Neutrophil (primary cell): Measurements from ENCODE around the gene ZNF217.
"Not testable (repeated sequence)": the region's sequence is repeated elsewhere in the genome, so short reads cannot be mapped to it uniquely, and the experiment has no call there.

Experiments used
- H3K27ac ChIP-seq: fragments of 200-600 bp; sonication (generic); 2 replicates; pipeline ENCODE4 v1.5.1; 2016; ENCODE audit warnings: mild to moderate bottlenecking, moderate library complexity
- H3K27me3 ChIP-seq: fragments of 200-600 bp; sonication (generic); 2 replicates; pipeline ENCODE4 v1.6.0; 2016; ENCODE audit warnings: mild to moderate bottlenecking
- H3K36me3 ChIP-seq: fragments of 200-600 bp; sonication (generic); 2 replicates; pipeline ENCODE4 v1.5.1; 2017
- H3K4me1 ChIP-seq, 2 experiments: fragments of 200-600 bp in 1 of 2; sonication (generic) in 1 of 2; 1 replicate in 1 of 2; 2 replicates in 1 of 2; pipeline versions ENCODE4 v1.5.1 to v1.6.1; 2013 to 2016; ENCODE audit warnings: low read depth in 1 of 2, low read length in 1 of 2, mild to moderate bottlenecking in 1 of 2, moderate library complexity in 1 of 2; ENCODE audit not compliant: control insufficient read depth in 1 of 2, insufficient read depth in 1 of 2
- H3K4me3 ChIP-seq, 2 experiments: fragments of 200-600 bp in 1 of 2; sonication (generic) in 1 of 2; 1 replicate in 1 of 2; 2 replicates in 1 of 2; pipeline ENCODE4 v1.5.1; 2013 to 2016; ENCODE audit warnings: low read depth in 1 of 2, low read length in 1 of 2, mild to moderate bottlenecking in 1 of 2, moderate library complexity in 1 of 2
- H3K9me3 ChIP-seq: fragments of 200-600 bp; sonication (generic); 2 replicates; pipeline ENCODE4 v1.5.1; 2016
- CTCF ChIP-seq: fragments of 200-600 bp; sonication (generic); IDR thresholded peaks from 2 replicates; pipeline ENCODE4 v1.5.1; 2016; ENCODE audit warnings: antibody characterized with exemption

The ZNF217 gene

GRCh38 chr20:53557130-53557529 is 36.5 kb downstream of the ZNF217 start:
- Histone ChIP-seq H3K36me3 (peaks cover 6% of the 10 kb centered on the region), H3K27ac (no peak overlapping the region), H3K27me3 (no peaks in the 10 kb centered on the region), H3K4me1 (no peaks in the 10 kb centered on the region), H3K9me3 (no peaks in the 10 kb centered on the region), H3K4me3 (no peak overlapping the region)
- no peak for TF ChIP-seq CTCF

- Histone ChIP-seq H3K9me3 (no peaks in the 10 kb centered on the region), H3K27ac (no peak overlapping the region), H3K4me1 (peaks cover 4% of the 10 kb centered on the region in 2 experiments), H3K36me3 (peaks cover 6% of the 10 kb centered on the region), H3K27me3 (no peaks in the 10 kb centered on the region), H3K4me3 (no peak overlapping the region)
- no peak for TF ChIP-seq CTCF
Measured at GRCh38 chr20:53556267-53556897, 37.3 kb downstream of the ZNF217 start.

- H3K9me3 ChIP-seq, result no peaks in the 10 kb centered on the region
- H3K4me1 ChIP-seq, result peaks cover 10% of the 10 kb centered on the region in 2 experiments
- no peaks in the 10 kb centered on the region for H3K27me3 ChIP-seq
- no peak overlapping the region for H3K27ac ChIP-seq
- TF ChIP-seq CTCF, result no peak
- no peak overlapping the region for H3K4me3 ChIP-seq
- peaks cover 6% of the 10 kb centered on the region for H3K36me3 ChIP-seq
Measured at GRCh38 chr20:53555816-53556215, 37.8 kb downstream of the ZNF217 start.

GRCh38 chr20:53555081-53555480 is 38.6 kb downstream of the ZNF217 start:
- TF ChIP-seq CTCF, result no peak
- Histone ChIP-seq H3K4me3 (no peak overlapping the region), H3K27me3 (no peaks in the 10 kb centered on the region), H3K9me3 (no peaks in the 10 kb centered on the region), H3K4me1 (peaks cover 17% of the 10 kb centered on the region in 2 experiments), H3K36me3 (peaks cover 6% of the 10 kb centered on the region), H3K27ac (no peak overlapping the region)

- not testable (repeated sequence) for H3K36me3 ChIP-seq, H3K27me3 ChIP-seq, H3K9me3 ChIP-seq, H3K4me3 ChIP-seq, H3K27ac ChIP-seq
- H3K4me1 ChIP-seq, result peaks cover 23 to 24% of the 10 kb centered on the region in 2 experiments
Measured at GRCh38 chr20:53552572-53552893, 41.1 kb downstream of the ZNF217 start.

GRCh38 chr20:53551719-53552571 is 41.7 kb downstream of the ZNF217 start:
- Histone ChIP-seq H3K27ac (peak overlapping the region; percentile 36), H3K4me1 (peaks cover 24 to 27% of the 10 kb centered on the region in 2 experiments)
- H3K36me3 ChIP-seq, H3K9me3 ChIP-seq, H3K27me3 ChIP-seq, H3K4me3 ChIP-seq: not testable (repeated sequence)
